ENCODE data around the gene STARD5.

The STARD5 gene

DNA sequence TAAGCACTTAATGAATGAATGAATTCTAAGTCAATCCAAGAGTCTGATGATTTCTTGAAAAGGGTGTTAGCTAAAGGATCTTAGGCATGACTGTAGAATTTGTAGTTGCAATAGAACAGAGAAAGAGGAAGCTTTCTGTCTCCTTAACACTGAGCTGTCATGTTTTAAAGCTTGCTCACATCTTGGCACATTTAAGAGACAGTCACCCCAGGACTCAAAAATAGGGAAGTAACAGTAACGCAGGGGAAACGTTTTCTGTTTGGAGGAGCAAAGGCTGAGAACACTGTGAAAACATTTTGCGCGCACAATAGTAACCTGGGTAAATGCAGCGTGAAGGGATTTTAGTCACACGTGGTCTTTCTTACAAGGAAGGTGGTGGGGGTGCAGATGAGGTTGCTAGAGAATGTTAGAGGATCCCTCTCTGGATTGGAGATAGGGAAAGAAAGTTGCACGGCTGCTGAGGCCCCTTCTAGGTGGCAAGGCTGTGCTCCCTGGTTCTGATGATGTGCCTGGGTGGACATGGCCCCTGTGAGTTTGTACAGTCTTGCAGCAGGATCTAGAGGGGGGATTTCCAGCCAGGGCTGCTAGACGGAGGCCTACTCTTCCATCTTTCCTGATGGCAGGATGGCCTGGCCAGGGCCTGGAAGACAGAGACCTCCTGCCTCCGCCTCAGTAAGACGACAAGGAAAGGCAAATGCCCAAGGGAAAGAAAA is 12.0 kb downstream of the STARD5 start:
- no peak for DNase-seq (ENCODE audit: low read depth)

- no peak for DNase-seq (ENCODE audit: low read depth)
Observed at GRCh38 chr15:81310480-81310879, 13.5 kb downstream of the STARD5 start.

DNA sequence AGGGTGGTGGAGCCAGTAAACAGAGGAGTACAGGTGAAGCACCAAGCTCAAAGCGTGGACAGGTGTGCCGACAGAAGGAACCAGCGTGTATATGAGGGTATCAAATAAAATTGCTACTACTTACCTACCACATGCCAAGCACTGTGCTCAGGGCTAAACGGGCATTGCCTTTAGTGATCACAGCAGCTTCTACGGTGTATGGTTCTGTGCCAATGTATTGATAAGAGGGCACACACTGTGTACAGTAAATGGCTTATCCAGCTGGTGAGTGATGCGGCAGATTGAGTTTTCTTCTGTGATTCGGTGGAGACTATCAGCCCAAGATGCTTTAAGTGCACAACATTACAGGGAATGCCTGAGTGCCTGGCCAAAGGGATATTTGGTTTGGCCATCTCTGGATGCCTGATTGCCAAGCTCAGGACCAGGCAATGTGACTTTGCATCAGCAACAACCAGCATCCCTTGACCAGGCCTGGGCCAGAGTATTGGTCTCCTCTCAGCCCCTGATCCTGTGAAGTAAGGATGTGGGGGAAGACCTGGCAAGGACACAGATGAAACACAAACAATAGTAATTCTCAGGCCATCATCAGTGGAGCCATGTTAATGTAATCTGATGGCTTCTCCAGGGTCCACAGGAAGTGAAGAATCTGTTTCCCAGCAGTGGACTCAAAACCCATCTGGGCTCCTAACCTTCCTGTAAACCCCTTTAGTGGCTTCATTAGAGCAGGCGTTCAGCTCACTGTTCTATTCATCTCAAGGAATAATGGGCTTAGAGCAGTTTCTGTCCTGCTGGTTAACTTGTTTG is 14.1 kb downstream of the STARD5 start:
- no peak for DNase-seq (ENCODE audit: low read depth)

DNA sequence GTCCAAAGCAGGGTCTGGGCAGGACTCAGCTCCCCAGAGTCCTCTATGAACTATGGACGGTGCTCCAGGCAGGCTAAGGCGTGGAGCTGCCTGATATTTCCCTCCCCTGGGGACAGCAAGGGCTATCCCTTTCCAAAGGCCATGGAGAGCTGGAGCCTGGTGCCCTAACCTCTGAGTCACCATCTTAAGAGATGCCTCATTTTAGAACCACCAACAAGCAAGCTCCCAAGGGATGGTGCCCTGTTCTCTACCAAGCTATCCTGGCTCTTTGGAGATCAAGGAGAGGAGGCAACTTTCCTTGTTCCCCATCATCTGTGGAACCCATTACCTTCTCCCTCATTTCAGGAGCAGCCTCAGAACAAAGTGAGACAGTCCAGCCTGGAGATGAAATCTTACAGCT is 15.7 kb downstream of the STARD5 start:
- DNase-seq (ENCODE audit: low read depth): no peak

GRCh38 chr15:81304226-81304625 is 19.7 kb downstream of the STARD5 start:
- DNase-seq (ENCODE audit: low read depth): no peak

DNA sequence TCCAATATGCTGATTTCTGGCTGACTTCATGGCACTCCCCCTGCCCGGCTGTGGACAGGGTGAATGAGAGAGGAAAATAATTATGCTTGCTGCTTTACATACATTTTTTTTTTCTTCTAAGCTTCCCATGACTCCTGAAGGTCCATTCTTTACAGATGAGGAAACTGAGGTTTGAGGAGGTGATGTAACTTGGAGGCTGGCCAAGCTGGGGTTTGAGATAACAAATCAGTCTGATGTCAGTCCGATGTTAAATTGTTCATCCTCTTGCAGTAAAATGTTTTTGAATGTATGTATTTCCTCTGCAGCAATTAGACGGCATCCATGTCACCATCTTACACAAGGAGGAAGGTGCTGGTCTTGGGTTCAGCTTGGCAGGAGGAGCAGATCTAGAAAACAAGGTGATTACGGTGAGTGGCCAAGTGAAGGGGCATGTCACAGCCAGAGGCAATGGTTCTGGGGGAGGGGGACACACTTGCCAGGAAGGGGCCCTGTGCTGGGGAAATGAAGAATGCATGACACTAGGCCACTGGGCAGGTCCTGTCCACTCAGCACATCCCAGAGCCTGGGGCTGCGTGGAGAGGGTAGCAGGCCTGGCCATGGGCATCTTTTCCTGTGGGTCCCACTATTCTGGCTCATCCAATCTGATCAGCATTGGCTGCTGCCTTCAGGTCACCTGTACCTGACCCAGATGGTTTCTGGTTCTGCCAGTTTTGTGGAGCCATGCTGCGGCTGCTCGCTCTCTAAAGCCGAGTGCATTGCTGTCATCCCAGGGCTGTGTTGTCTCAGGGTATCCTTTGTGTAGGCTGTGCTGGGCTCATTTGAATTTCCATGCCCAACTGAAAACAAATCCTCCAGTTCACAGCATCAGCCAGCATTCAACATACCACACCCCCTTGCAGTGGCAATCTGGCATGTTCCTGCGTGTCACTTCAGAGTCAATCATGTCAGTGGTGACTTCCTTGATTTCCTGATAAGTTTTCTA is 20.4 kb downstream of the STARD5 start:
- DNase-seq (ENCODE audit: low read depth): no peak

DNA sequence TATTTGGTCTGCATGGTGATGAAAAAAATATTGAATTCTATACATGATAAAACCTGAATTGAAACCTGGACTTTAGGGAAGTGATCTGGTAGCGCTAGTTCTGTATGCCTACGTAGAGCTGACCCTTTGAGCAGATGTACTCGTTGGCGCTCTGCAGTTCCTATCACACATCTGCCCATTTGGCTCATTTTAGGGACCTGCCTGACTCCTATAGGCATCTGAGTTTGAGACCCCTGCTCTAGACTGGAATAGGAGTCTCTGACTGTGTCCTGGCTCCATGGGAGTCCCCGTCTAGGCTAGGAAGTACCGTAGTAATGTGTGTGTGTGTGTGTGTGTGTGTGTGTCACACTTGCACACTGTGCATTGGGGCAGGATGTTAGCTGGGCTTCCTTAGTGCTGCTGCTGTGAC is 21.2 kb downstream of the STARD5 start:
- DNase-seq (ENCODE audit: low read depth): no peak

GRCh38 chr15:81301815-81302399 is 22.0 kb downstream of the STARD5 start:
- DNase-seq (ENCODE audit: low read depth): no peak

DNA sequence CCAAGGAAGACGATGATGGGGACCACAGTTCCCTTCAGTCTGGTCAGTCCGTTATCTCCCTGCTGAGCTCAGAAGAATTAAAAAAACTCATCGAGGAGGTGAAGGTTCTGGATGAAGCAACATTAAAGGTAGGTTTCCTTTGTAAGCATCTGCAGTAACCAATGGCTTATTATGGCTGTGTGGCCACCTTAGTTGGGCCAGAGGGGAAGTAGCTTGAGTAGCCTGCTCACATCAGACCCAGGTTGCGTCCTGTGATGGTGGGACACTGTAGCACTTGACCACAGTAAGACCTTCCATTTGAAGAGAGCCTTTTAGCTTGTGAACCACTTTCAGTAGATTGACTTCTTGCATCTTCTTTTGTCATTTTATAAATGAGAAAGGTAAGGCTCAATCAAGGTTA is 22.6 kb downstream of the STARD5 start:
- no peak for DNase-seq (ENCODE audit: low read depth)

DNA sequence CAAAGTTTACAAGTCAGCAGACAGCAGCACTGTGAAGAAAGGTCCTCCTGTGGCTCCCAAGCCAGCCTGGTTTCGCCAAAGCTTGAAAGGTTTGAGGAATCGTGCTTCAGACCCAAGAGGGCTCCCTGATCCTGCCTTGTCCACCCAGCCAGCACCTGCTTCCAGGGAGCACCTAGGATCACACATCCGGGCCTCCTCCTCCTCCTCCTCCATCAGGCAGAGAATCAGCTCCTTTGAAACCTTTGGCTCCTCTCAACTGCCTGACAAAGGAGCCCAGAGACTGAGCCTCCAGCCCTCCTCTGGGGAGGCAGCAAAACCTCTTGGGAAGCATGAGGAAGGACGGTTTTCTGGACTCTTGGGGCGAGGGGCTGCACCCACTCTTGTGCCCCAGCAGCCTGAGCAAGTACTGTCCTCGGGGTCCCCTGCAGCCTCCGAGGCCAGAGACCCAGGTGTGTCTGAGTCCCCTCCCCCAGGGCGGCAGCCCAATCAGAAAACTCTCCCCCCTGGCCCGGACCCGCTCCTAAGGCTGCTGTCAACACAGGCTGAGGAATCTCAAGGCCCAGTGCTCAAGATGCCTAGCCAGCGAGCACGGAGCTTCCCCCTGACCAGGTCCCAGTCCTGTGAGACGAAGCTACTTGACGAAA is 24.2 kb downstream of the STARD5 start:
- no peak for DNase-seq (ENCODE audit: low read depth)

DNA sequence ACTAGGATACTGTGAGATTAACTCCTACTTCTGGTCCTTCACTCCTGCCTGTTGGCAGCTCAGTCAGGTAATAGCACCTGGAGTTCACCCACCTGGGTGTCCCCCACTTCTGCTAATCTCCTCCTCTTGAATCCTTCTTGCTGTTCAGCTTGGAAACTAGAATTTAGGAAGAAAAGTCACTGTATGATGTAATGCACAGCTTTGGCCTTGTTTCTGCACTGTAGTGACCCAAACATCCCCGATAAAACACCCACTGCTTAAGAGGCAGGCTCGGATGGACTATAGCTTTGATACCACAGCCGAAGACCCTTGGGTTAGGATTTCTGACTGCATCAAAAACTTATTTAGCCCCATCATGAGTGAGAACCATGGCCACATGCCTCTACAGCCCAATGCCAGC is 24.8 kb downstream of the STARD5 start:
- DNase-seq (ENCODE audit: low read depth): no peak

DNA sequence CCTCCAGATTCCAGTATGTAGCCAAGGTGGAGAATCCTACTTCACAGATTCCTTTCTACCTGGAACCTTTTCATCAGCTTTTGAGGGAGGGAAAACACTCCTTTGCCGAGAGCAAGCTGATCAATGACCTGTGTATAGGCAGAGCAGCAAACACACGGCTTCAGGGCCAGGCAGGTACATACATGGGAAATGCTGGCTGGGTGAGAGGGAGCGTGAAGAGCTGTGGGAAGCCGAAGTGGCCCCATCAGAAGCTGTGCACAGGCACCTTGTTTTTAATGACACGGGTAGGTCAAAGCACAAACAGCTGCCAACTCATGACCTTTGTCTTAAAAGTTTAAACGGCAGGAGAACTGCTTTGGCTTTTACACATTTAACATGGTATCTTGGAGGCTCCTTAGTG is 25.3 kb downstream of the STARD5 start:
- DNase-seq (ENCODE audit: low read depth): no peak

GRCh38 chr15:81297603-81298575 is 26.1 kb downstream of the STARD5 start:
- no peak for DNase-seq (ENCODE audit: low read depth)

GRCh38 chr15:81297147-81297572 is 26.8 kb downstream of the STARD5 start:
- DNase-seq (ENCODE audit: low read depth): no peak

DNA sequence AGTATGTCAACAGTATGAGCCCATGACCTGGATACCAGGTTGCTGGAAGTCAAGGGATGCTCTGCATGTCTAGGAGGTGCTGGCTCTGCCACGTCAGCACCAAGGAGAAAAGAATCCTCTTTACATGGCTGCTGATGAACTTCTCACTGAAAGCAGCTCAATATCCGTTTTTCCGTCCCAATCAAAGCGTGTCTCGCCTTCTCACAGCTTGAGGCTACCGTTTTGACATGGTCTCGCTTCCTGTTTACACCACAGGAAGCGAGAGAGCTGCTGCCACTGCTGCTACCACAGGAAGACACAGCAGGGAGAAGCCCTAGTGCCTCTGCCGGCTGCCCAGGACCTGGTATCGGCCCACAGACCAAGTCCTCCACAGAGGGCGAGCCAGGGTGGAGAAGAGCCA is 27.3 kb downstream of the STARD5 start:
- DNase-seq (ENCODE audit: low read depth): peak; percentile 75

GRCh38 chr15:81296186-81296585 is 27.8 kb downstream of the STARD5 start:
- DNase-seq (ENCODE audit: low read depth): no peak

DNA sequence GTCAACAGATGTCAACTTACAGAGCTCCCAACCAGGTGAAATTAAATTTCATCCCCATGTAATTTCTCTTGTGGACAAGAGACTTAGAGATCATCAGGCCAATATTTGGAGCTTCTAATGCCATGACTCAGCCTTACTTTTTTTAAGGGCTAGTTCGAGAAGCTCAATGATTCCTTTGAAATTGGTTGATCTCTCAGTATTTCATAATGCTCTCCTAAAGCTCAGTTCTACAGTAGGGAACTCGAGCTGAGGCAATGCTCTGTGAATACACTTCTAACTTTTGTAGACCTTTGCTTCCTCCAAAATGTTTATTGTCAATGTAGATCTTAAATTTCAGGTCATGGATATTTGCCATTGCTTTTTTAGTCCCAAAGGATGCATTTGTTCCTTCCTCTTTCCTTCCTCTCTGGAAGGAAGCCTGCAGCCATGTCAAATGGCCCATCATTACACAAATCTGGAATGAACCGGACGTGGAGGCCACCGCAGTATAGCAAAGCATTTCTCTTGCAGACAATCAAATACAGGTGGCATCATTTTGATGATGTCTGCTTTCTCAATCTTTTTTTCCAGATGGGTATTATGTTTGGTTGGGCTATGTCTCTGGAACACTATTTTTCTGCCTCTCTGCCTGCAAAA is 28.3 kb downstream of the STARD5 start:
- DNase-seq (ENCODE audit: low read depth): no peak

DNA sequence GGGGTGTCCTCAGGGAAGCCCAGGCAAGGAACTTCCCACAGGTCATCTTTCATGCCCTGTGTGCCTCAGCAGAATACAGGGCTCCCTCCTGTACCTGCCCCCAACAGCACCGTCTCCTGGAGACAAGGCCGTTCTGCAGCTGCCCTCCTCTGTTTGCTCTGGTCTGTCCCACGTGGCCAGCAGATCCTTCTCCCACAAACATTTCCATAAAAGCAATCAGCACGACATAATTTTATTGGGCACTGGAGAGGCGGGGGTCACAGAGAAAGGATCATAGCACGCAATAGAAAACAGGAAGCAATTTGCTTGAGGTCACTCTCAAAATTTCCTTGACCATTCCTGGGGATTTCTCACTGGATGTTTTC is 29.4 kb downstream of the STARD5 start:
- DNase-seq (ENCODE audit: low read depth): no peak

GRCh38 chr15:81293728-81294515 is 30.0 kb downstream of the STARD5 start:
- peak; percentile 81 for DNase-seq (ENCODE audit: low read depth)

Data from CMK (cell line).